SK-N-SH treated with all-trans-retinoic acid at 6 μM for 48 hours (cell line): Measurements from ENCODE around the gene PJA2.

Source experiments
- ISL1 ChIP-seq: fragments of 250-450 bp; sonication (Bioruptor Pico); IDR thresholded peaks from 2 replicates; pipeline ENCODE4 v2.1.2; 2022; ENCODE audit warnings: mild to moderate bottlenecking, moderate library complexity
- OSR1 ChIP-seq: fragments of 250-450 bp; sonication (Bioruptor Pico); IDR thresholded peaks from 2 replicates; pipeline ENCODE4 v1.8.0; 2022; ENCODE audit warnings: moderate library complexity, mild to moderate bottlenecking, inconsistent platforms
- RARB ChIP-seq: fragments of 250-450 bp; sonication (Bioruptor Pico); IDR thresholded peaks from 2 replicates; pipeline ENCODE4 v1.8.0; 2021; ENCODE audit warnings: mild to moderate bottlenecking, moderate library complexity
- SNAI2 ChIP-seq: fragments of 250-450 bp; sonication (Bioruptor Pico); IDR thresholded peaks from 2 replicates; pipeline ENCODE4 v1.5.0; 2020; ENCODE audit warnings: mild to moderate bottlenecking, moderate library complexity
- ZFP30 ChIP-seq: fragments of 450-650 bp; formaldehyde crosslinking; IDR thresholded peaks from 2 replicates; pipeline ENCODE4 v1.5.0; 2022; ENCODE audit warnings: mild to moderate bottlenecking, moderate library complexity
- TF ChIP-seq, protein P1 (sequence below): fragments of 250-450 bp; sonication (Bioruptor Pico); IDR thresholded peaks from 2 replicates; pipeline ENCODE4 v1.5.1; 2021; ENCODE audit warnings: mild to moderate bottlenecking, moderate library complexity
- TF ChIP-seq, protein P2 (sequence below): fragments of 250-450 bp; sonication (Bioruptor Pico); IDR thresholded peaks from 2 replicates; pipeline ENCODE4 v1.5.1; 2020; ENCODE audit warnings: low read depth, mild to moderate bottlenecking, moderate library complexity

DNA sequence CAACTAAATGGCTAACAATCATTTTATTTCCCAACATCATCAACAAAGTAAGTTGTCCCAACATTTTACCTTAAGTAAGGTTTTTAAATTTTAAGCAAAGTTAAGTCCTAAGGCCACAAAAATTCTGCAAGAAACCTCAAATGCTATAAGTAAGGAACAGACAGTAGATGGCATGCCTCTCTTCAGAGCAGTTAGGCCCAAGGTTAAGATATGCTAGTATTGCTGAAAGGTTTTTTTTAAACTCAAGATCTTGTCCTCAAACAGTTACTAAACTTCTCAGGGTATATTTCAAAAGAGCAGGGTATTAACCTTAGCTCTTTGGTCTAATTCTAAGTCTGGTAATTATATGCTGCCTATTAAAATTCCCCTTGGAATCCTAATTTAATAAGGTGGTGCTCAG is 35.1 kb downstream of the PJA2 start:
- TF ChIP-seq OSR1 (CRISPR knock-in tag) (no peak), ZFP30 (no peak), ISL1 (CRISPR knock-in tag) (no peak), SNAI2 (CRISPR knock-in tag) (no peak), RARB (CRISPR knock-in tag) (no peak)
- TF ChIP-seq, protein P1, sequence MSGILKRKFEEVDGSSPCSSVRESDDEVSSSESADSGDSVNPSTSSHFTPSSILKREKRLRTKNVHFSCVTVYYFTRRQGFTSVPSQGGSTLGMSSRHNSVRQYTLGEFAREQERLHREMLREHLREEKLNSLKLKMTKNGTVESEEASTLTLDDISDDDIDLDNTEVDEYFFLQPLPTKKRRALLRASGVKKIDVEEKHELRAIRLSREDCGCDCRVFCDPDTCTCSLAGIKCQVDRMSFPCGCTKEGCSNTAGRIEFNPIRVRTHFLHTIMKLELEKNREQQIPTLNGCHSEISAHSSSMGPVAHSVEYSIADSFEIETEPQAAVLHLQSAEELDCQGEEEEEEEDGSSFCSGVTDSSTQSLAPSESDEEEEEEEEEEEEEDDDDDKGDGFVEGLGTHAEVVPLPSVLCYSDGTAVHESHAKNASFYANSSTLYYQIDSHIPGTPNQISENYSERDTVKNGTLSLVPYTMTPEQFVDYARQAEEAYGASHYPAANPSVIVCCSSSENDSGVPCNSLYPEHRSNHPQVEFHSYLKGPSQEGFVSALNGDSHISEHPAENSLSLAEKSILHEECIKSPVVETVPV (CRISPR knock-in tag), result no peak
- TF ChIP-seq, protein P2, sequence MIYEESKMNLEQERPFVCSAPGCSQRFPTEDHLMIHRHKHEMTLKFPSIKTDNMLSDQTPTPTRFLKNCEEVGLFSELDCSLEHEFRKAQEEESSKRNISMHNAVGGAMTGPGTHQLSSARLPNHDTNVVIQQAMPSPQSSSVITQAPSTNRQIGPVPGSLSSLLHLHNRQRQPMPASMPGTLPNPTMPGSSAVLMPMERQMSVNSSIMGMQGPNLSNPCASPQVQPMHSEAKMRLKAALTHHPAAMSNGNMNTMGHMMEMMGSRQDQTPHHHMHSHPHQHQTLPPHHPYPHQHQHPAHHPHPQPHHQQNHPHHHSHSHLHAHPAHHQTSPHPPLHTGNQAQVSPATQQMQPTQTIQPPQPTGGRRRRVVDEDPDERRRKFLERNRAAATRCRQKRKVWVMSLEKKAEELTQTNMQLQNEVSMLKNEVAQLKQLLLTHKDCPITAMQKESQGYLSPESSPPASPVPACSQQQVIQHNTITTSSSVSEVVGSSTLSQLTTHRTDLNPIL (CRISPR knock-in tag), result no peak
